ENCODE measurements around the gene DYNLL1. TPM values are rescaled to one million over a fixed set of nuclear protein-coding genes. Genes with fewer than 3 reads are reported as not detected.

DYNLL1 gene
- total RNA-seq, 1 donor from 2014 or later = 318 TPM

- TF ChIP-seq CTCF (IDR thresholded peaks at IDR 0.05) = no peak
- TF ChIP-seq POLR2A (IDR thresholded peaks at IDR 0.05) = no peak
- no peak for TF ChIP-seq POLR2AphosphoS5 (IDR thresholded peaks at IDR 0.05; ENCODE audit: insufficient read depth in 1 of 2, low read depth in 1 of 2)
- H3K36me3 ChIP-seq = peaks cover 0 to 31% of the 10 kb centered on the region in 2 donors
- intact Hi-C loops (cut with DNase I) = no loop called here
- H3K4me1 ChIP-seq = peaks cover 25% of the 10 kb centered on the region
- no peak overlapping the region for H3K4me3 ChIP-seq
- no peaks in the 10 kb centered on the region for H3K27me3 ChIP-seq
- no peak for DNase-seq (ENCODE audit: extremely low spot score in 2 of 2)
- H3K9me3 ChIP-seq = no peaks in the 10 kb centered on the region
- H3K27ac ChIP-seq = no peak overlapping the region
Observed at GRCh38 chr12:120498870-120499515, 3.1 kb downstream of the DYNLL1 start.

GRCh38 chr12:120500581-120500980 lies 4.7 kb downstream of the DYNLL1 start:
- H3K4me3 ChIP-seq = no peak overlapping the region
- H3K27me3 ChIP-seq = no peaks in the 10 kb centered on the region
- peaks cover 13% of the 10 kb centered on the region for H3K4me1 ChIP-seq
- no peak for DNase-seq (ENCODE audit: extremely low spot score in 2 of 2)
- intact Hi-C loops (cut with DNase I) = no loop called here
- no peak overlapping the region for H3K27ac ChIP-seq
- TF ChIP-seq CTCF (IDR thresholded peaks at IDR 0.05) = no peak
- no peak for TF ChIP-seq POLR2A (IDR thresholded peaks at IDR 0.05)
- TF ChIP-seq POLR2AphosphoS5 (IDR thresholded peaks at IDR 0.05; ENCODE audit: insufficient read depth in 1 of 2, low read depth in 1 of 2) = no peak
- H3K36me3 ChIP-seq = peaks cover 0 to 33% of the 10 kb centered on the region in 2 donors
- no peaks in the 10 kb centered on the region for H3K9me3 ChIP-seq

- H3K27me3 ChIP-seq = no peaks in the 10 kb centered on the region
- intact Hi-C loops (cut with DNase I) = no loop called here
- no peak overlapping the region for H3K27ac ChIP-seq
- TF ChIP-seq POLR2A (IDR thresholded peaks at IDR 0.05) = no peak
- DNase-seq (ENCODE audit: extremely low spot score in 2 of 2) = no peak
- peaks cover 0 to 43% of the 10 kb centered on the region in 2 donors for H3K36me3 ChIP-seq
- H3K4me1 ChIP-seq = no peaks in the 10 kb centered on the region
- no peaks in the 10 kb centered on the region for H3K9me3 ChIP-seq
- H3K4me3 ChIP-seq = no peak overlapping the region
Observed at GRCh38 chr12:120504587-120504986, 8.7 kb downstream of the DYNLL1 start.

- Histone ChIP-seq H3K27me3 (no peaks in the 10 kb centered on the region), H3K4me1 (no peaks in the 10 kb centered on the region), H3K36me3 (peaks cover 0 to 49% of the 10 kb centered on the region in 2 donors), H3K4me3 (no peak overlapping the region), H3K27ac (no peak overlapping the region), H3K9me3 (no peaks in the 10 kb centered on the region)
- intact Hi-C loops (cut with DNase I) = no loop called here
- no peak for DNase-seq (ENCODE audit: extremely low spot score in 2 of 2)
- no peak for TF ChIP-seq CTCF (IDR thresholded peaks at IDR 0.05)
- no peak for TF ChIP-seq POLR2A (IDR thresholded peaks at IDR 0.05)
- TF ChIP-seq POLR2AphosphoS5 (IDR thresholded peaks at IDR 0.05; ENCODE audit: insufficient read depth in 1 of 2, low read depth in 1 of 2) = no peak
Observed at GRCh38 chr12:120508537-120508936, 12.6 kb downstream of the DYNLL1 start.

GRCh38 chr12:120514002-120514401 lies 18.1 kb downstream of the DYNLL1 start:
- DNase-seq (ENCODE audit: extremely low spot score in 2 of 2) = no peak
- TF ChIP-seq POLR2AphosphoS5 (IDR thresholded peaks at IDR 0.05; ENCODE audit: insufficient read depth in 1 of 2, low read depth in 1 of 2) (no peak), POLR2A (IDR thresholded peaks at IDR 0.05) (no peak), CTCF (IDR thresholded peaks at IDR 0.05) (no peak)
- no peak overlapping the region for H3K27ac ChIP-seq
- no peaks in the 10 kb centered on the region for H3K4me1 ChIP-seq
- peaks cover 0 to 58% of the 10 kb centered on the region in 2 donors for H3K36me3 ChIP-seq
- intact Hi-C loops (cut with DNase I) = no loop called here
- no peak overlapping the region for H3K4me3 ChIP-seq
- H3K9me3 ChIP-seq = no peaks in the 10 kb centered on the region
- H3K27me3 ChIP-seq = no peaks in the 10 kb centered on the region

All from vagina (tissue), 2 donors.